Measurements from ENCODE around the gene NPAS3.

Gene NPAS3

GRCh38 chr14:33323979-33324378 is 385.3 kb downstream of the NPAS3 start:
- no peak for DNase-seq (ENCODE audit: low read depth, low spot score)

- no peak for DNase-seq (ENCODE audit: low read depth, low spot score)
Measured at GRCh38 chr14:33331176-33331949, 392.7 kb downstream of the NPAS3 start.

GRCh38 chr14:33332497-33332896 is 393.8 kb downstream of the NPAS3 start:
- no peak for DNase-seq (ENCODE audit: low read depth, low spot score)

GRCh38 chr14:33335366-33335765 is 396.7 kb downstream of the NPAS3 start:
- no peak for DNase-seq (ENCODE audit: low read depth, low spot score)

- DNase-seq (ENCODE audit: low read depth, low spot score) = no peak
Measured at GRCh38 chr14:33342299-33342974, 403.8 kb downstream of the NPAS3 start.

- no peak for DNase-seq (ENCODE audit: low read depth, low spot score)
Measured at GRCh38 chr14:33343016-33343415, 404.3 kb downstream of the NPAS3 start.

- DNase-seq (ENCODE audit: low read depth, low spot score) = no peak
Measured at GRCh38 chr14:33347796-33348195, 409.1 kb downstream of the NPAS3 start.

GRCh38 chr14:33348510-33348909 is 409.8 kb downstream of the NPAS3 start:
- no peak for DNase-seq (ENCODE audit: low read depth, low spot score)

- DNase-seq (ENCODE audit: low read depth, low spot score) = no peak
Measured at GRCh38 chr14:33349871-33350270, 411.2 kb downstream of the NPAS3 start.

- no peak for DNase-seq (ENCODE audit: low read depth, low spot score)
Measured at GRCh38 chr14:33350366-33350990, 411.8 kb downstream of the NPAS3 start.

GRCh38 chr14:33352821-33353220 is 414.1 kb downstream of the NPAS3 start:
- no peak for DNase-seq (ENCODE audit: low read depth, low spot score)

GRCh38 chr14:33356181-33356580 is 417.5 kb downstream of the NPAS3 start:
- no peak for DNase-seq (ENCODE audit: low read depth, low spot score)

GRCh38 chr14:33357225-33358010 is 418.7 kb downstream of the NPAS3 start:
- no peak for DNase-seq (ENCODE audit: low read depth, low spot score)

GRCh38 chr14:33359288-33359881 is 420.7 kb downstream of the NPAS3 start:
- DNase-seq (ENCODE audit: low read depth, low spot score) = no peak

- no peak for DNase-seq (ENCODE audit: low read depth, low spot score)
Measured at GRCh38 chr14:33362934-33363333, 424.3 kb downstream of the NPAS3 start.

GRCh38 chr14:33363682-33364081 is 425.0 kb downstream of the NPAS3 start:
- DNase-seq (ENCODE audit: low read depth, low spot score) = no peak

GRCh38 chr14:33364466-33364865 is 425.8 kb downstream of the NPAS3 start:
- DNase-seq (ENCODE audit: low read depth, low spot score) = no peak

GRCh38 chr14:33369041-33369440 is 430.4 kb downstream of the NPAS3 start:
- DNase-seq (ENCODE audit: low read depth, low spot score) = no peak

GRCh38 chr14:33369972-33370371 is 431.3 kb downstream of the NPAS3 start:
- DNase-seq (ENCODE audit: low read depth, low spot score) = no peak

GRCh38 chr14:33370426-33370825 is 431.7 kb downstream of the NPAS3 start:
- DNase-seq (ENCODE audit: low read depth, low spot score) = no peak

- no peak for DNase-seq (ENCODE audit: low read depth, low spot score)
Measured at GRCh38 chr14:33375196-33375595, 436.5 kb downstream of the NPAS3 start.

GRCh38 chr14:33375786-33376185 is 437.1 kb downstream of the NPAS3 start:
- no peak for DNase-seq (ENCODE audit: low read depth, low spot score)

Measured in brain pericyte (primary cell).